IMR-90 (cell line): Measurements from ENCODE around the gene CAMTA1. TPM values are rescaled to one million over a fixed set of nuclear protein-coding genes. Genes with fewer than 3 reads are reported as not detected.

Source experiments
- ATAC-seq: fragments of 200-7000 bp; cut with Tn5 transposase; 2 replicates; pipeline ENCODE4 v1.9.1; 2020; ENCODE audit warnings: low read depth, mild to moderate bottlenecking, moderate library complexity
- BruUV-seq: library from RNA; stranded (reverse); fragments of 400-500 nt; replicated peaks from 2 replicates; lab custom pipeline; 2021; lab: Mats Ljungman, UMichigan
- CTCF ChIA-PET: fragments of 300-600 bp; formaldehyde crosslinking; extraction: SDS; loops from one replicate; lab custom pipeline; 2021; ENCODE audit warnings: antibody characterized with exemption; lab: Yijun Ruan, JAX
- POLR2A ChIA-PET: fragments of 300-600 bp; sonication (Branson Sonifier 250); formaldehyde crosslinking; loops from one replicate; lab custom pipeline; 2022; ENCODE audit warnings: antibody characterized with exemption; ENCODE audit not compliant: unreplicated experiment; lab: Charles Lee
- DNase-seq: peaks from one replicate; pipeline ENCODE4 v3.0.0; 2013
- H2AFZ ChIP-seq: replicated peaks from 2 replicates; pipeline ENCODE3; 2013; ENCODE audit warnings: low read length, mild to moderate bottlenecking; ENCODE audit not compliant: poor library complexity
- H2AK5ac ChIP-seq: 2 replicates; pipeline ENCODE4 v1.6.1; 2013; ENCODE audit warnings: low read depth, low read length, inconsistent platforms
- H2AK9ac ChIP-seq: replicated peaks from 2 replicates; pipeline ENCODE3; 2013; ENCODE audit warnings: mild to moderate bottlenecking, low read depth, low read length, moderate library complexity; ENCODE audit not compliant: poor library complexity
- H2BK120ac ChIP-seq: 2 replicates; pipeline ENCODE4 v1.6.1; 2013; ENCODE audit warnings: low read depth, low read length, inconsistent platforms
- H2BK15ac ChIP-seq: 3 replicates; pipeline ENCODE4 v1.6.1; 2013; ENCODE audit warnings: low read depth, low read length, inconsistent platforms
- H2BK20ac ChIP-seq: 2 replicates; pipeline ENCODE4 v1.6.1; 2013; ENCODE audit warnings: low read depth, mild to moderate bottlenecking, inconsistent platforms, low read length, moderate library complexity
- H2BK5ac ChIP-seq: 2 replicates; pipeline ENCODE4 v1.6.1; 2013; ENCODE audit warnings: mild to moderate bottlenecking, low read depth, low read length, inconsistent platforms; ENCODE audit not compliant: poor library complexity, severe bottlenecking
- H3K14ac ChIP-seq: replicated peaks from 2 replicates; pipeline ENCODE4 v1.6.1; 2013; ENCODE audit warnings: low read depth, low read length, inconsistent platforms
- H3K18ac ChIP-seq: 2 replicates; pipeline ENCODE4 v1.6.1; 2013; ENCODE audit warnings: low read depth, low read length, control low read depth
- H3K23ac ChIP-seq: 2 replicates; pipeline ENCODE4 v1.6.1; 2013; ENCODE audit warnings: low read depth, low read length, inconsistent platforms
- H3K27ac ChIP-seq: 2 replicates; pipeline ENCODE4 v1.5.1; 2013; ENCODE audit warnings: mild to moderate bottlenecking, control low read depth, low read length; ENCODE audit not compliant: insufficient read depth
- H3K27me3 ChIP-seq: 2 replicates; pipeline ENCODE4 v1.6.1; 2013; ENCODE audit warnings: low read length; ENCODE audit not compliant: control insufficient read depth, insufficient read depth
- H3K36me3 ChIP-seq: 2 replicates; pipeline ENCODE4 v1.6.1; 2013; ENCODE audit warnings: low read length, mixed read lengths; ENCODE audit not compliant: control insufficient read depth, insufficient read depth
- H3K4ac ChIP-seq: 2 replicates; pipeline ENCODE4 v1.6.1; 2013; ENCODE audit warnings: low read depth, low read length, inconsistent platforms
- H3K4me1 ChIP-seq: 2 replicates; pipeline ENCODE4 v1.6.1; 2013; ENCODE audit warnings: low read length, mixed read lengths; ENCODE audit not compliant: control insufficient read depth, insufficient read depth
- H3K4me2 ChIP-seq: 2 replicates; pipeline ENCODE4 v1.6.1; 2013; ENCODE audit warnings: low read depth, mild to moderate bottlenecking, control low read depth, low read length, moderate library complexity
- H3K4me3 ChIP-seq: 2 replicates; pipeline ENCODE4 v1.5.1; 2013; ENCODE audit warnings: low read depth, mild to moderate bottlenecking, control low read depth, low read length, moderate library complexity; ENCODE audit not compliant: insufficient read depth
- H3K56ac ChIP-seq: 2 replicates; pipeline ENCODE4 v1.6.1; 2013; ENCODE audit warnings: low read length, inconsistent platforms; ENCODE audit not compliant: insufficient read depth; ENCODE audit errors: extremely low read depth
- H3K79me1 ChIP-seq, 2 experiments: 2 replicates each; pipeline ENCODE4 v1.6.1; 2013; ENCODE audit warnings: low read length in 2 of 2, inconsistent platforms in 1 of 2, low read depth in 1 of 2
- H3K9ac ChIP-seq: 2 replicates; pipeline ENCODE4 v1.6.1; 2013; ENCODE audit warnings: low read depth, low read length, control low read depth
- H3K9me1 ChIP-seq: 2 replicates; pipeline ENCODE4 v1.6.1; 2013; ENCODE audit warnings: low read length, inconsistent platforms; ENCODE audit not compliant: insufficient read depth
- H3K9me3 ChIP-seq: 2 replicates; pipeline ENCODE4 v1.6.1; 2013; ENCODE audit warnings: low read length; ENCODE audit not compliant: control insufficient read depth, insufficient read depth
- H4K20me1 ChIP-seq: 2 replicates; pipeline ENCODE4 v1.6.1; 2013; ENCODE audit warnings: low read length, inconsistent platforms; ENCODE audit not compliant: insufficient read depth
- H4K5ac ChIP-seq: 2 replicates; pipeline ENCODE4 v1.6.1; 2013; ENCODE audit warnings: mild to moderate bottlenecking, low read depth, low read length, control low read depth
- H4K8ac ChIP-seq, 2 experiments: 2 replicates each; pipeline ENCODE4 v1.6.1; 2013; ENCODE audit warnings: low read depth in 2 of 2, low read length in 2 of 2, control low read depth in 1 of 2, inconsistent platforms in 1 of 2
- H4K91ac ChIP-seq: 2 replicates; pipeline ENCODE4 v1.6.1; 2013; ENCODE audit warnings: low read depth, low read length, inconsistent platforms; ENCODE audit not compliant: insufficient read depth
- BHLHE40 ChIP-seq: fragments of 150-350 bp; IDR thresholded peaks from 2 replicates; pipeline ENCODE4 v1.6.1; 2016; ENCODE audit warnings: mild to moderate bottlenecking, low read depth, low read length
- MAFK ChIP-seq: IDR thresholded peaks from 2 replicates; pipeline ENCODE4 v1.6.1; 2012; ENCODE audit warnings: low read depth, low read length, improper control_type of control experiment
- NFE2L2 ChIP-seq: fragments of 150-350 bp; IDR thresholded peaks from 2 replicates; pipeline ENCODE4 v1.6.1; 2016; ENCODE audit warnings: low read depth, mild to moderate bottlenecking, low read length
- RFX5 ChIP-seq: IDR thresholded peaks from 2 replicates; pipeline ENCODE4 v1.8.0; 2012; ENCODE audit warnings: low read depth, mild to moderate bottlenecking, low read length, moderate library complexity
- WGBS, 2 experiments: methylation state at CpG; one replicate each; pipeline versions ENCODE4 v1.1.5 to v1.1.7; 2013; ENCODE audit warnings: missing lambda C conversion rate in 2 of 2; ENCODE audit not compliant: insufficient read length in 1 of 2; ENCODE audit errors: extremely low coverage in 2 of 2; 5-methylcytosine and 5-hydroxymethylcytosine counted together
- dilution Hi-C: fragments of 300-500 bp; cut with HindIII; formaldehyde crosslinking; loops from one replicate; pipeline ENCODE4 v1.14.3; 2018; ENCODE audit warnings: low sequenced_read_pairs; ENCODE audit not compliant: unreplicated experiment
- in situ Hi-C: fragments of 300-500 bp; cut with MboI; formaldehyde crosslinking; loops from 3 replicates; pipeline ENCODE4 v1.14.3; 2019; ENCODE audit warnings: low sequenced_read_pairs, inconsistent platforms, mixed read lengths
- intact Hi-C: fragments of 100-400 bp; cut with micrococcal nuclease; formaldehyde crosslinking; loops from 2 replicates; pipeline ENCODE4 v1.10.0; 2022
- polyA plus RNA-seq, 3 experiments: library from polyadenylated mRNA; depleted of rRNA; stranded (reverse); fragments of >200 nt; gene quantifications; 2 replicates each; pipeline ENCODE4 v1.2.3, GENCODE V29; 2012; ENCODE audit warnings: low replicate concordance in 1 of 3
- total RNA-seq: library from RNA; depleted of rRNA; stranded (reverse); fragments of >200 nt; gene quantifications from 2 replicates; pipeline ENCODE4 v1.2.3, GENCODE V29; 2012

The CAMTA1 gene
- total and polyA plus RNA-seq, 2 of the 4 experiments (the other 2 are of a cell fraction) = 35.5 to 74.3 TPM

- TF ChIP-seq NFE2L2 = no peak
- TF ChIP-seq BHLHE40 = no peak
- no peak for TF ChIP-seq MAFK
Observed at GRCh38 chr1:7473223-7474142, 688.2 kb downstream of the CAMTA1 start (continued).

DNA sequence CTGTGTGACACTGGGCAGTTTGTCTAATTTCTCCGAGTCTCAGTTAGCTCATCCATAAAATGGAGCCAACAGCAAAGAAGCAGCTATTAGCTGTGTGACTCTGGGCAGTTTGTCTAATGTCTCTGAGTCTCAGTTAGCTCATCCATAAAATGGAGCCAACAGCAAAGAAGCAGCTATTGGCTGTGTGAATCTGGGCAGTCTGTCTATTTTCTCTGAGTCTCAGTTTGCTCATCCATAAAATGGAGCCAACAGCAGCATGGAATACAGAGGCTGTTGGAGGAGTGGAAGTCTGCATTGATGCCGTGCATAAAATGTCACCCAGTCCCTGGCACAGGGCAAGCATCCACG is 688.9 kb downstream of the CAMTA1 start:
- ChIA-PET POLR2A (no interaction called here), CTCF (no interaction called here)
- Histone ChIP-seq H3K14ac (no peak overlapping the region), H3K4me3 (no peak overlapping the region), H3K23ac (no peak overlapping the region), H3K79me1 (0 out of 4 replicates have a peak, but pooled peaks cover 0 to 11% of the 10 kb centered on the region in 2 experiments), H2BK15ac (peak overlapping the region; percentile 40; the same call in 2 of the 3 replicates), H3K9ac (no peak overlapping the region), H2AFZ (no peak overlapping the region), H3K9me3 (no peaks in the 10 kb centered on the region), H4K91ac (peak overlapping the region; percentile 12; the same call in 1 of the 2 replicates), H3K9me1 (peaks cover 37% of the 10 kb centered on the region), H3K4ac (no peak overlapping the region), H3K4me2 (no peak overlapping the region), H3K4me1 (peaks cover 41% of the 10 kb centered on the region), H2AK9ac (no peak overlapping the region), H3K27ac (no peak overlapping the region; the same call in 1 of the 2 replicates), H4K5ac (no peak overlapping the region), H3K56ac (no peak overlapping the region), H2BK5ac (no peak overlapping the region), H3K18ac (no peak overlapping the region), H2AK5ac (peak overlapping the region; percentile 84), H4K20me1 (no peaks in the 10 kb centered on the region), H3K36me3 (no peaks in the 10 kb centered on the region), H3K27me3 (no peaks in the 10 kb centered on the region), H2BK20ac (peak overlapping the region; percentile 41), H4K8ac (no peak overlapping the region), H2BK120ac (peak overlapping the region; percentile 97)
- intact Hi-C loops = loop anchor here (5.0 to 10.0 kb wide), 3 partner anchors 72 to 679 kb away; no protein-coding TSS in a partner anchor
- DNase-seq = no peak
- dilution Hi-C loops = no loop called here
- ATAC-seq = no peak
- in situ Hi-C loops = no loop called here
- WGBS, 2 experiments = no CpG with 5 or more reads among the region's 3 CpGs
- BruUV-seq = no TSS peak
- no peak for TF ChIP-seq BHLHE40
- no peak for TF ChIP-seq RFX5
